Measurements from ENCODE around the gene DLG2. TPM values are rescaled to one million over a fixed set of nuclear protein-coding genes. Genes with fewer than 3 reads are reported as not detected.

Gene DLG2
- total RNA-seq, 1 experiment from 2014 or later, result 17.5 TPM

DNA sequence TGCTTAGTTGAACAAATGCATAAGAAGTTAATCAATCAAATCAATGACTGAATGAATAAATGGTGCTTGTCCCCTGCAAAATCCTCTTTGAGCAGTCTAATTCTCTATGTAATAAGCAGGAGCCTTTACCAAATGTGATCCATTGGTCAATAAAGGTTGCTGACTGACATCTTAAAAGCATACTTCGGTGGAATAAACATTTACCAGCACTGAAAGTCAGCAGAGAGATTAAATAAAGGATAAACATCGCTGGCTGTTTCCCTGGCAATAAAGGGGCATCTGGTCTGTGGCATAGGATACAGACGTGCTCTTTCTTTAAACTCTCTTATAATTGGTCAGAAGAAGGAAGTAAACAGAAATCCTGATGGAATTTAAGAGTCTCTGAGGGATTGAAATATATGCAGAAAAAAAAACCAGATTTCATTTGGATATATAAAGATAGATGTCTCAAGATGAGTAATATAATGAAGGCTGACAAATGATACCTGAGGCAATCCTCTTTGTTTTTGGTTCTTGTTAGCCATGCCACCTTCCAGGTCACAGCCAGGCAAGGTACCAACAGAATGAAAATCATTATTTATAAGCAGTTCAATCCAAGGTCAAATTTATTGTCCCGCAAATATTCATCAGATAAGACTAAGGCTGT is 1762.6 kb downstream of the DLG2 start:
- TF ChIP-seq SP1 (CRISPR knock-in tag; conservative IDR thresholded peaks at IDR 0.05), result no peak
- TF ChIP-seq ZNF232 (CRISPR knock-in tag; IDR thresholded peaks at IDR 0.05), result no peak
- no peak for TF ChIP-seq PRRX2 (CRISPR knock-in tag; IDR thresholded peaks at IDR 0.05)
- no peak for TF ChIP-seq MYBL2 (CRISPR knock-in tag; IDR thresholded peaks at IDR 0.05)
- no peak for TF ChIP-seq CDX4 (CRISPR knock-in tag; IDR thresholded peaks at IDR 0.05; ENCODE audit: borderline replicate concordance)
- no peak for TF ChIP-seq RELA (CRISPR knock-in tag; IDR thresholded peaks at IDR 0.05; ENCODE audit: borderline replicate concordance)
- TF ChIP-seq ZNF396 (CRISPR knock-in tag; IDR thresholded peaks at IDR 0.05; ENCODE audit: borderline replicate concordance), result no peak
- TF ChIP-seq CBFB (CRISPR knock-in tag; IDR thresholded peaks at IDR 0.05; ENCODE audit: low read depth), result no peak
- TF ChIP-seq OVOL2 (CRISPR knock-in tag; IDR thresholded peaks at IDR 0.05; ENCODE audit: borderline replicate concordance), result no peak
- TF ChIP-seq, protein P1, sequence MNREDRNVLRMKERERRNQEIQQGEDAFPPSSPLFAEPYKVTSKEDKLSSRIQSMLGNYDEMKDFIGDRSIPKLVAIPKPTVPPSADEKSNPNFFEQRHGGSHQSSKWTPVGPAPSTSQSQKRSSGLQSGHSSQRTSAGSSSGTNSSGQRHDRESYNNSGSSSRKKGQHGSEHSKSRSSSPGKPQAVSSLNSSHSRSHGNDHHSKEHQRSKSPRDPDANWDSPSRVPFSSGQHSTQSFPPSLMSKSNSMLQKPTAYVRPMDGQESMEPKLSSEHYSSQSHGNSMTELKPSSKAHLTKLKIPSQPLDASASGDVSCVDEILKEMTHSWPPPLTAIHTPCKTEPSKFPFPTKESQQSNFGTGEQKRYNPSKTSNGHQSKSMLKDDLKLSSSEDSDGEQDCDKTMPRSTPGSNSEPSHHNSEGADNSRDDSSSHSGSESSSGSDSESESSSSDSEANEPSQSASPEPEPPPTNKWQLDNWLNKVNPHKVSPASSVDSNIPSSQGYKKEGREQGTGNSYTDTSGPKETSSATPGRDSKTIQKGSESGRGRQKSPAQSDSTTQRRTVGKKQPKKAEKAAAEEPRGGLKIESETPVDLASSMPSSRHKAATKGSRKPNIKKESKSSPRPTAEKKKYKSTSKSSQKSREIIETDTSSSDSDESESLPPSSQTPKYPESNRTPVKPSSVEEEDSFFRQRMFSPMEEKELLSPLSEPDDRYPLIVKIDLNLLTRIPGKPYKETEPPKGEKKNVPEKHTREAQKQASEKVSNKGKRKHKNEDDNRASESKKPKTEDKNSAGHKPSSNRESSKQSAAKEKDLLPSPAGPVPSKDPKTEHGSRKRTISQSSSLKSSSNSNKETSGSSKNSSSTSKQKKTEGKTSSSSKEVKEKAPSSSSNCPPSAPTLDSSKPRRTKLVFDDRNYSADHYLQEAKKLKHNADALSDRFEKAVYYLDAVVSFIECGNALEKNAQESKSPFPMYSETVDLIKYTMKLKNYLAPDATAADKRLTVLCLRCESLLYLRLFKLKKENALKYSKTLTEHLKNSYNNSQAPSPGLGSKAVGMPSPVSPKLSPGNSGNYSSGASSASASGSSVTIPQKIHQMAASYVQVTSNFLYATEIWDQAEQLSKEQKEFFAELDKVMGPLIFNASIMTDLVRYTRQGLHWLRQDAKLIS (CRISPR knock-in tag; IDR thresholded peaks at IDR 0.05; ENCODE audit: borderline replicate concordance), result no peak
- TF ChIP-seq, protein P2, sequence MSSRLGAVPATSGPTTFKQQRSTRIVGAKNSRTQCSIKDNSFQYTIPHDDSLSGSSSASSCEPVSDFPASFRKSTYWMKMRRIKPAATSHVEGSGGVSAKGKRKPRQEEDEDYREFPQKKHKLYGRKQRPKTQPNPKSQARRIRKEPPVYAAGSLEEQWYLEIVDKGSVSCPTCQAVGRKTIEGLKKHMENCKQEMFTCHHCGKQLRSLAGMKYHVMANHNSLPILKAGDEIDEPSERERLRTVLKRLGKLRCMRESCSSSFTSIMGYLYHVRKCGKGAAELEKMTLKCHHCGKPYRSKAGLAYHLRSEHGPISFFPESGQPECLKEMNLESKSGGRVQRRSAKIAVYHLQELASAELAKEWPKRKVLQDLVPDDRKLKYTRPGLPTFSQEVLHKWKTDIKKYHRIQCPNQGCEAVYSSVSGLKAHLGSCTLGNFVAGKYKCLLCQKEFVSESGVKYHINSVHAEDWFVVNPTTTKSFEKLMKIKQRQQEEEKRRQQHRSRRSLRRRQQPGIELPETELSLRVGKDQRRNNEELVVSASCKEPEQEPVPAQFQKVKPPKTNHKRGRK (CRISPR knock-in tag; IDR thresholded peaks at IDR 0.05; ENCODE audit: borderline replicate concordance), result no peak
- TF ChIP-seq, protein P3, sequence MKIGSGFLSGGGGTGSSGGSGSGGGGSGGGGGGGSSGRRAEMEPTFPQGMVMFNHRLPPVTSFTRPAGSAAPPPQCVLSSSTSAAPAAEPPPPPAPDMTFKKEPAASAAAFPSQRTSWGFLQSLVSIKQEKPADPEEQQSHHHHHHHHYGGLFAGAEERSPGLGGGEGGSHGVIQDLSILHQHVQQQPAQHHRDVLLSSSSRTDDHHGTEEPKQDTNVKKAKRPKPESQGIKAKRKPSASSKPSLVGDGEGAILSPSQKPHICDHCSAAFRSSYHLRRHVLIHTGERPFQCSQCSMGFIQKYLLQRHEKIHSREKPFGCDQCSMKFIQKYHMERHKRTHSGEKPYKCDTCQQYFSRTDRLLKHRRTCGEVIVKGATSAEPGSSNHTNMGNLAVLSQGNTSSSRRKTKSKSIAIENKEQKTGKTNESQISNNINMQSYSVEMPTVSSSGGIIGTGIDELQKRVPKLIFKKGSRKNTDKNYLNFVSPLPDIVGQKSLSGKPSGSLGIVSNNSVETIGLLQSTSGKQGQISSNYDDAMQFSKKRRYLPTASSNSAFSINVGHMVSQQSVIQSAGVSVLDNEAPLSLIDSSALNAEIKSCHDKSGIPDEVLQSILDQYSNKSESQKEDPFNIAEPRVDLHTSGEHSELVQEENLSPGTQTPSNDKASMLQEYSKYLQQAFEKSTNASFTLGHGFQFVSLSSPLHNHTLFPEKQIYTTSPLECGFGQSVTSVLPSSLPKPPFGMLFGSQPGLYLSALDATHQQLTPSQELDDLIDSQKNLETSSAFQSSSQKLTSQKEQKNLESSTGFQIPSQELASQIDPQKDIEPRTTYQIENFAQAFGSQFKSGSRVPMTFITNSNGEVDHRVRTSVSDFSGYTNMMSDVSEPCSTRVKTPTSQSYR (CRISPR knock-in tag; IDR thresholded peaks at IDR 0.05), result no peak
- TF ChIP-seq, protein P4, sequence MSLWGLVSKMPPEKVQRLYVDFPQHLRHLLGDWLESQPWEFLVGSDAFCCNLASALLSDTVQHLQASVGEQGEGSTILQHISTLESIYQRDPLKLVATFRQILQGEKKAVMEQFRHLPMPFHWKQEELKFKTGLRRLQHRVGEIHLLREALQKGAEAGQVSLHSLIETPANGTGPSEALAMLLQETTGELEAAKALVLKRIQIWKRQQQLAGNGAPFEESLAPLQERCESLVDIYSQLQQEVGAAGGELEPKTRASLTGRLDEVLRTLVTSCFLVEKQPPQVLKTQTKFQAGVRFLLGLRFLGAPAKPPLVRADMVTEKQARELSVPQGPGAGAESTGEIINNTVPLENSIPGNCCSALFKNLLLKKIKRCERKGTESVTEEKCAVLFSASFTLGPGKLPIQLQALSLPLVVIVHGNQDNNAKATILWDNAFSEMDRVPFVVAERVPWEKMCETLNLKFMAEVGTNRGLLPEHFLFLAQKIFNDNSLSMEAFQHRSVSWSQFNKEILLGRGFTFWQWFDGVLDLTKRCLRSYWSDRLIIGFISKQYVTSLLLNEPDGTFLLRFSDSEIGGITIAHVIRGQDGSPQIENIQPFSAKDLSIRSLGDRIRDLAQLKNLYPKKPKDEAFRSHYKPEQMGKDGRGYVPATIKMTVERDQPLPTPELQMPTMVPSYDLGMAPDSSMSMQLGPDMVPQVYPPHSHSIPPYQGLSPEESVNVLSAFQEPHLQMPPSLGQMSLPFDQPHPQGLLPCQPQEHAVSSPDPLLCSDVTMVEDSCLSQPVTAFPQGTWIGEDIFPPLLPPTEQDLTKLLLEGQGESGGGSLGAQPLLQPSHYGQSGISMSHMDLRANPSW (CRISPR knock-in tag; conservative IDR thresholded peaks at IDR 0.05; ENCODE audit: low read depth), result no peak
- no peak for TF ChIP-seq SOX15 (CRISPR knock-in tag; IDR thresholded peaks at IDR 0.05)
- no peak for TF ChIP-seq TEAD4 (CRISPR knock-in tag; IDR thresholded peaks at IDR 0.05)
- no peak for TF ChIP-seq ZNF263 (CRISPR knock-in tag; IDR thresholded peaks at IDR 0.05; ENCODE audit: low read depth)
- TF ChIP-seq SMAD4 (CRISPR knock-in tag; IDR thresholded peaks at IDR 0.05), result no peak
- TF ChIP-seq, protein P5, sequence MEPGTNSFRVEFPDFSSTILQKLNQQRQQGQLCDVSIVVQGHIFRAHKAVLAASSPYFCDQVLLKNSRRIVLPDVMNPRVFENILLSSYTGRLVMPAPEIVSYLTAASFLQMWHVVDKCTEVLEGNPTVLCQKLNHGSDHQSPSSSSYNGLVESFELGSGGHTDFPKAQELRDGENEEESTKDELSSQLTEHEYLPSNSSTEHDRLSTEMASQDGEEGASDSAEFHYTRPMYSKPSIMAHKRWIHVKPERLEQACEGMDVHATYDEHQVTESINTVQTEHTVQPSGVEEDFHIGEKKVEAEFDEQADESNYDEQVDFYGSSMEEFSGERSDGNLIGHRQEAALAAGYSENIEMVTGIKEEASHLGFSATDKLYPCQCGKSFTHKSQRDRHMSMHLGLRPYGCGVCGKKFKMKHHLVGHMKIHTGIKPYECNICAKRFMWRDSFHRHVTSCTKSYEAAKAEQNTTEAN (CRISPR knock-in tag; IDR thresholded peaks at IDR 0.05), result no peak
- no peak for TF ChIP-seq USF1 (CRISPR knock-in tag; IDR thresholded peaks at IDR 0.05)
- Mint-ChIP-seq H3K27me3 (ENCODE audit: low read depth) (no peaks in the 10 kb centered on the region), H3K4me1 (no peaks in the 10 kb centered on the region), H3K4me3 (no peak overlapping the region), H3K9me3 (peaks cover 16% of the 10 kb centered on the region), H3K27ac (no peak overlapping the region), H3K36me3 (peaks cover 9% of the 10 kb centered on the region; the same call in 1 of the 2 replicates)
- ATAC-seq (no peak), DNase-seq (ENCODE audit: low spot score) (no peak)
- CTCF ChIA-PET, result no interaction called here
- POLR2A ChIA-PET, result no interaction called here

All from WTC11 (cell line).